Kidney (tissue), 14 donors: ENCODE results near the gene POLA2. TPM values are rescaled to one million over a fixed set of nuclear protein-coding genes. Genes with fewer than 3 reads are reported as not detected.

Experiments used
- DNase-seq, 5 donors: peaks; one replicate each; pipeline ENCODE4 v3.0.0-alpha.2; 2013 to 2020
- FAIRE-seq: peaks from 2 replicates; lab custom pipeline; 2012; peaks lifted over from hg19 to GRCh38; lab: Jason Lieb, UNC
- H3K27ac ChIP-seq, 2 donors: one replicate each; pipeline ENCODE4 v1.7.0; 2013; ENCODE audit warnings: low read depth in 2 of 2, low read length in 2 of 2, inconsistent platforms in 1 of 2
- H3K27me3 ChIP-seq: one replicate; pipeline ENCODE4 v1.7.1; 2013; ENCODE audit warnings: low read length, inconsistent platforms; ENCODE audit not compliant: control insufficient read depth, insufficient read depth
- H3K36me3 ChIP-seq, 3 donors: one replicate each; pipeline versions ENCODE4 v1.7.0 to v1.7.1; 2013; ENCODE audit warnings: low read length in 3 of 3, control low read depth in 1 of 3, inconsistent platforms in 1 of 3; ENCODE audit not compliant: insufficient read depth in 3 of 3, control insufficient read depth in 2 of 3
- H3K4me1 ChIP-seq, 3 donors: one replicate each; pipeline versions ENCODE4 v1.7.0 to v1.7.1; 2013; ENCODE audit warnings: low read length in 3 of 3, inconsistent platforms in 1 of 3, low read depth in 1 of 3; ENCODE audit not compliant: control insufficient read depth in 2 of 3, insufficient read depth in 2 of 3
- H3K4me3 ChIP-seq, 3 donors: one replicate each; pipeline versions ENCODE4 v1.7.0 to v1.8.1; 2013; ENCODE audit warnings: low read length in 3 of 3, control low read depth in 1 of 3, inconsistent platforms in 1 of 3
- H3K9ac ChIP-seq, 3 donors: one replicate each; pipeline versions ENCODE4 v1.7.0 to v1.7.1; 2013; ENCODE audit warnings: low read length in 3 of 3, control low read depth in 1 of 3, inconsistent platforms in 1 of 3
- H3K9me3 ChIP-seq, 3 donors: one replicate each; pipeline versions ENCODE4 v1.7.0 to v1.7.1; 2013; ENCODE audit warnings: low read length in 3 of 3, control low read depth in 1 of 3, inconsistent platforms in 1 of 3; ENCODE audit not compliant: control insufficient read depth in 2 of 3, insufficient read depth in 1 of 3
- intact Hi-C: fragments of 100-400 bp; cut with DNase I; formaldehyde crosslinking; loops from one replicate; pipeline ENCODE4 v1.11.1; 2022
- polyA plus RNA-seq: library from polyadenylated mRNA; stranded (reverse); fragments of 350-450 nt; fragmentation: Illumina TruSeq; extraction: RNeasy Lipid Tissue Mini Kit (QIAGEN cat#74804); gene quantifications from one replicate; pipeline ENCODE4 v1.2.3, GENCODE V29; 2014; ENCODE audit warnings: low read depth, low replicate concordance; ENCODE audit not compliant: insufficient read depth
- total RNA-seq: library from RNA; stranded (reverse); fragmentation: NEBNext Ultra II Directional; extraction: Animal tissue kit (Norgen Biotek cat#: 25700); gene quantifications from one replicate; pipeline ENCODE4 v1.2.1, GENCODE V29; 2021
- TF ChIP-seq, protein P1 (sequence below): IDR thresholded peaks from 3 replicates; pipeline ENCODE4 v1.5.1; 2012; ENCODE audit warnings: mild to moderate bottlenecking, moderate library complexity, borderline replicate concordance; ENCODE audit not compliant: insufficient read depth; ENCODE audit errors: extremely low read depth
- donor health status: control.
- donor health status: control.
- donor health status: control.
- donor health status: control.
- donor health status: control.
- donor health status: DM: yes; HTN: yes; CAD: no.
- donor health status: Normal renal cell carcinoma (clear cell type).

The POLA2 gene
- total and polyA plus RNA-seq, 2 donors from 2014 or later, result 6.5 to 13.6 TPM

DNA sequence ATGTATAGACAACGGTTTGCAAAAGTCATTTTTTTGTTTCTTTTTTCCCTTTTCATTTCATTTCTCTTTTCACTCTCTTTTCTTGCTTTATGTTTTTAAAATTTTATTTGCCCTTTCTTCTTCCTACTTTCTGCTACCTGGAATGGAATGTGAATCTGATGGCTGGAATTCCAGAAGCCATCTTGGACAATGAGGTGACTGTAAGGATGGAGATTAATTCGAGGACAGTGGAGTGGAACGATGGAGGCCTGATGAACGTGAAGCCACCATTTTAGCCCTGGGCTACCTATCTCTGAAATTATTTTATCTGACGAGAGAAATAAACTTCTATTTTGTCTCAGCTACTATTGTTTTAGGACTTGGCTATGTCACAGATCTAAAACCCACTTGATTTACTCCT lies 2.8 kb upstream of the POLA2 start:
- intact Hi-C loops, result no loop called here
- no peak overlapping the region for H3K9ac ChIP-seq
- no peaks in the 10 kb centered on the region for H3K27me3 ChIP-seq
- H3K36me3 ChIP-seq, result no peaks in the 10 kb centered on the region
- no peak for FAIRE-seq
- TF ChIP-seq, protein P1, sequence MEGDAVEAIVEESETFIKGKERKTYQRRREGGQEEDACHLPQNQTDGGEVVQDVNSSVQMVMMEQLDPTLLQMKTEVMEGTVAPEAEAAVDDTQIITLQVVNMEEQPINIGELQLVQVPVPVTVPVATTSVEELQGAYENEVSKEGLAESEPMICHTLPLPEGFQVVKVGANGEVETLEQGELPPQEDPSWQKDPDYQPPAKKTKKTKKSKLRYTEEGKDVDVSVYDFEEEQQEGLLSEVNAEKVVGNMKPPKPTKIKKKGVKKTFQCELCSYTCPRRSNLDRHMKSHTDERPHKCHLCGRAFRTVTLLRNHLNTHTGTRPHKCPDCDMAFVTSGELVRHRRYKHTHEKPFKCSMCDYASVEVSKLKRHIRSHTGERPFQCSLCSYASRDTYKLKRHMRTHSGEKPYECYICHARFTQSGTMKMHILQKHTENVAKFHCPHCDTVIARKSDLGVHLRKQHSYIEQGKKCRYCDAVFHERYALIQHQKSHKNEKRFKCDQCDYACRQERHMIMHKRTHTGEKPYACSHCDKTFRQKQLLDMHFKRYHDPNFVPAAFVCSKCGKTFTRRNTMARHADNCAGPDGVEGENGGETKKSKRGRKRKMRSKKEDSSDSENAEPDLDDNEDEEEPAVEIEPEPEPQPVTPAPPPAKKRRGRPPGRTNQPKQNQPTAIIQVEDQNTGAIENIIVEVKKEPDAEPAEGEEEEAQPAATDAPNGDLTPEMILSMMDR, result no peak
- no peak for DNase-seq
- H3K4me3 ChIP-seq, result no peak overlapping the region
- no peak overlapping the region for H3K27ac ChIP-seq
- H3K4me1 ChIP-seq, result peaks cover 2 to 13% (median 6%) of the 10 kb centered on the region in 3 donors
- H3K9me3 ChIP-seq, result no peaks in the 10 kb centered on the region

DNA sequence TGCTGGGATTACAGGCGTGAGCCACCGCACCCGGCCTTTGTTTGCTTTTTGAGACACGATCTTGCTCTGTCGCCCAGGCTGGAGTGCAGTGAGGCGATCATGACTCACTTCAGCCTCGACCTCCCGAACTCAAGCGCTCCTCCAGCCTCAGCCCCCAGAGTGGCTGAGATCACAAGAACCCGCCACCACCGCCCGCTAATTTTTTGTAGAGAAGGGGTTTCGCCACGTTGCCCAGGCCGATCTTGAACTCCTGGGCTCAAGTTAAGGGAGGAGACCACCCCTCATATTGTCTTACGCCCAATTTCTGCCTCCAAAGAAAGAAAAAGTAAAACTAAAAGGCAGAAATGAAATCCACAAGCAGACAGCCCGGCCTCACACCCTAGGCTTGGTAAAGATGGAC lies 1.5 kb upstream of the POLA2 start:
- intact Hi-C loops, result no loop called here
- H3K9ac ChIP-seq, result no peak overlapping the region
- DNase-seq (peak in 1 of 5 donors; percentile 48), FAIRE-seq (no peak)
- H3K27ac ChIP-seq, result no peak overlapping the region
- H3K4me3 ChIP-seq, result no peak overlapping the region
- H3K27me3 ChIP-seq, result no peaks in the 10 kb centered on the region
- TF ChIP-seq, protein P1, result no peak
- peaks cover 2 to 13% (median 6%) of the 10 kb centered on the region in 3 donors for H3K4me1 ChIP-seq
- no peaks in the 10 kb centered on the region for H3K36me3 ChIP-seq
- no peaks in the 10 kb centered on the region for H3K9me3 ChIP-seq

DNA sequence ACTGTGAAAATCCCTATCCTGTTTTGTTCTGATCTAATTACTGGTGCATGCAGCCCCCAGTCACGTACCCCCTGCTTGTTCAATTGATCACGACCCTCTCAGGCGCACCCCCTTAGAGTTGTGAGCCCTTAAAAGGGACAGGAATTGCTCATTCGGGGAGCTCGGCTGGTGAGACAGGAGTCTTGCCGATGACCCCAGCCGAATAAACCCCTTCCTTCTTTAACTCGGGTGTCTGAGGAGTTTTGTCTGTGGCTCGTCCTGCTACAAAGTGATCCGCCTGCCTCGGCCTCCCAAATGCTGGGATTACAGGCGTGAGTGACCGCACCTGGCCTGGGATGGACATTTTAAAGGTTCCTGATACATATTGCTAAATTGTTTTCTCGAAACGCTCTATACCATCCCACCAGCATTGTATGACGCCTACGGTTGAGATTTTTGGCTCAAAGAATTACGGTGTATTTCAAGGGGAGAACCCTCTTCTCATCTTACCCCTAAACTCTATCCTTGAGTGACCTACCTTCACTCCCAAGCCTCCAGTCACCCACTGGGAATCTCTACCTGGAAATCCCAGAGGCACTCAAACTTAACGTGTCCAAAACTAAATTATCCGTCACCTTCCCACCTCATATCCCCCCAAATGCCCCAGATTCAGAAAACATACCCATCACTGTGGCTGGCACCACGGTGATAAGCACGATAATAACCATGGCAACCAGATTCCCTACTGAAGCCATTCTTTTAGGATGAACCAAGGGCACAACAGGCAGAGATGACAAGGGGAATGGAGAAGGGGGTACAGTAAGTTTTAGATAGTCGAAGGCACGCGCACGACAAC lies 789 bp upstream of the POLA2 start:
- Histone ChIP-seq H3K4me3 (peak overlapping the region; percentile 81 to 98 (median 98)), H3K9me3 (no peaks in the 10 kb centered on the region), H3K4me1 (peaks cover 2 to 13% (median 6%) of the 10 kb centered on the region in 3 donors), H3K27me3 (no peaks in the 10 kb centered on the region), H3K36me3 (no peaks in the 10 kb centered on the region), H3K27ac (peak overlapping the region; percentile 90 to 99), H3K9ac (peak overlapping the region; percentile 93 to 99 (median 97))
- FAIRE-seq, result no peak
- intact Hi-C loops, result no loop called here
- TF ChIP-seq, protein P1, result no peak
- DNase-seq, result peak in 1 of 5 donors; percentile 49

DNA sequence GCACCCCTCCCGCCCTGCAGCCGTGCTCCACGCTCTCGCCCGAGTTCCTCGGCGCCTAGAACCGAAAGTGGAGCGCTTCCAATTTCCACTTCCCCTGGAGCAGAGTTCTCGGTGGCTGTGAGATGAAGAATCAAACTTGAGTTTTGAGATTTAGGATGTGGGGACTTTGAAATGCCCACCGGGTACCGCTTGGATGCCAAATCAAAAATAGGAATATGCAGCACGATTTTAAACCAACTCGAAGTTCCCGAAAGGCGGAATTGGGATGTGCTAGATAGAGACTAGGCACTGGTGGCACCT lies 569 bp downstream of the POLA2 start:
- intact Hi-C loops, result no loop called here
- Histone ChIP-seq H3K36me3 (no peaks in the 10 kb centered on the region), H3K9ac (peak overlapping the region; percentile 80 to 87 (median 82)), H3K27ac (peak overlapping the region; percentile 67 to 99), H3K9me3 (no peaks in the 10 kb centered on the region), H3K4me3 (peak overlapping the region; percentile 81 to 98 (median 88)), H3K4me1 (peaks cover 2 to 13% (median 6%) of the 10 kb centered on the region in 3 donors), H3K27me3 (no peaks in the 10 kb centered on the region)
- no peak for DNase-seq
- TF ChIP-seq, protein P1, result no peak
- FAIRE-seq, result no peak
